ENCODE measurements around the gene DYSF.

GRCh38 chr2:71695235-71696120, 242.1 kb downstream of the DYSF start:
- TF ChIP-seq CTCF (optimal IDR thresholded peaks at IDR 0.05 in 1 of 3, IDR thresholded peaks at IDR 0.05 in 1 of 3, conservative IDR thresholded peaks at IDR 0.05 in 1 of 3; ENCODE audit: extremely low read depth in 1 of 3, insufficient read depth in 2 of 3, low read length in 3 of 3) (no peak), EZH2 (IDR thresholded peaks at IDR 0.05; ENCODE audit: low read length) (no peak)

Measured in keratinocyte (primary cell).